OCI-LY7 (cell line): Measurements from ENCODE around the gene SND1.

Source experiments
- EZH2phosphoT487 ChIP-seq: fragments of 200-600 bp; sonication (generic); IDR thresholded peaks from 2 replicates; pipeline ENCODE4 v1.6.1; 2018; ENCODE audit warnings: low read depth, borderline replicate concordance, mild to moderate bottlenecking, mixed run types, antibody characterized with exemption, low read length, moderate library complexity, mixed read lengths
- TF ChIP-seq, protein P1 (sequence below): fragments of 200-600 bp; sonication (generic); conservative IDR thresholded peaks from 2 replicates; pipeline ENCODE4 v1.5.1; 2014; ENCODE audit warnings: mild to moderate bottlenecking, antibody characterized with exemption, low read length, moderate library complexity, mixed read lengths

DNA sequence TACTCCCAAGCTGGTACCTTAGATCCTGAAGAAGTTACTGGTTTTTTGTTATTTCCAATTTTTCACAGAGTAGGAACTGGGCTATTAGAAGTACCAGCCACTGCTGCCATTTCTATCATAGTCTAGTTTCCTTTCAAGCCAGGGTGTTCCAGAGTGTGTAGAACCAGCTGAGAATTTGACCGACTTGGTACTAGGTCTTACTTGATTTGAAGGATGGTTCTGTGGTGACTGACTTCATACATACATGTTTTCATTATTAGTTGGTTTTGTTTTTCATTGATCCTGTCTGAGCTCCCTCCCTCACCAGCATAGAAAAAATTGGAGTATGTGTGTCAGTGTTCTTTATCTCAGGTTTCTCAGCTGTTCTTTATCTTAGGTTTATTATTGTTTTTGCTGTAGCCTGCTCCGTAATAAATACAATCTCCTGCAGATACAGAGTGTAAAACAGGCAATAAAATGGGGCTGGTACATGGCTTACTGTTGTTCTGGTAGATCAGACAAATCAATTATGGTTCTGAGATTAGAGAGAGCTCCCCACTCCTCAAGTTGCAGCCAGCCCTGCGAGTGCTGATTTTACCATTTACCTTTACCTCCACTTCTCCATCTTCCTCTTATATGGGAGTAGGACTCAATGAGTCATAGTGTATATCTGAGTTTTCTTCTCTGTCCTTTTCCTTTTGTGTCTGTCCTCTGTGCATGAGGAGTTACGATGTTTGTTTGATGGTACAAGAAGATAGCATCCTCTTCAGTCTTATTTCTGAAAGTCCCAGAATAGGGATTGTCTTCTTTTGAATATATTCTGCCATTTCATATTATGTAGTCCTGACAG, 256.6 kb downstream of the SND1 start:
- TF ChIP-seq, protein P1, sequence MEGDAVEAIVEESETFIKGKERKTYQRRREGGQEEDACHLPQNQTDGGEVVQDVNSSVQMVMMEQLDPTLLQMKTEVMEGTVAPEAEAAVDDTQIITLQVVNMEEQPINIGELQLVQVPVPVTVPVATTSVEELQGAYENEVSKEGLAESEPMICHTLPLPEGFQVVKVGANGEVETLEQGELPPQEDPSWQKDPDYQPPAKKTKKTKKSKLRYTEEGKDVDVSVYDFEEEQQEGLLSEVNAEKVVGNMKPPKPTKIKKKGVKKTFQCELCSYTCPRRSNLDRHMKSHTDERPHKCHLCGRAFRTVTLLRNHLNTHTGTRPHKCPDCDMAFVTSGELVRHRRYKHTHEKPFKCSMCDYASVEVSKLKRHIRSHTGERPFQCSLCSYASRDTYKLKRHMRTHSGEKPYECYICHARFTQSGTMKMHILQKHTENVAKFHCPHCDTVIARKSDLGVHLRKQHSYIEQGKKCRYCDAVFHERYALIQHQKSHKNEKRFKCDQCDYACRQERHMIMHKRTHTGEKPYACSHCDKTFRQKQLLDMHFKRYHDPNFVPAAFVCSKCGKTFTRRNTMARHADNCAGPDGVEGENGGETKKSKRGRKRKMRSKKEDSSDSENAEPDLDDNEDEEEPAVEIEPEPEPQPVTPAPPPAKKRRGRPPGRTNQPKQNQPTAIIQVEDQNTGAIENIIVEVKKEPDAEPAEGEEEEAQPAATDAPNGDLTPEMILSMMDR = no peak
- no peak for TF ChIP-seq EZH2phosphoT487
